CD4-positive, alpha-beta T cell treated with Interleukin-1 beta for 1 hour (primary cell): Measurements from ENCODE around the gene COL4A5.

Experiments
- DNase-seq, 2 donors: peaks; one replicate each; pipeline ENCODE4 v3.0.0-alpha.2; 2020 to 2022

The COL4A5 gene

DNA sequence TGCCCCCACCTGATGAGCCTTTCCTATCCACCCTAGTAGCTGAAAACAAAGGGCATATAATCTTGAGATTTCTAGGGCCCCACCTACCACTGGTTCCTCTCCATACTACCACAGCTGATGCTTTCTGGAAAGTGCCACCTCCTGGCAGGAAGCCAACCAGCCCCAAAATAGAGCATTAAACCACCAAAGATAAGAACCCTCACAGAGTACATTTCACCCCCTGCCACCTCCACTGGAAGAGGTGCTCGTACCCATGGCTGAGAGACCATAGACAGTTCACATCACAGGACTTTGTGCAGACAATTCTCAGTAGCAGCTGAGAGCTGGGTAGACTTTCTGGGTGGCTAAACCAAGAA is 202.6 kb downstream of the COL4A5 start:
- no peak for DNase-seq

GRCh38 chrX:108664701-108665100 is 225.1 kb downstream of the COL4A5 start:
- no peak for DNase-seq

GRCh38 chrX:108666101-108666500 is 226.5 kb downstream of the COL4A5 start:
- no peak for DNase-seq

DNA sequence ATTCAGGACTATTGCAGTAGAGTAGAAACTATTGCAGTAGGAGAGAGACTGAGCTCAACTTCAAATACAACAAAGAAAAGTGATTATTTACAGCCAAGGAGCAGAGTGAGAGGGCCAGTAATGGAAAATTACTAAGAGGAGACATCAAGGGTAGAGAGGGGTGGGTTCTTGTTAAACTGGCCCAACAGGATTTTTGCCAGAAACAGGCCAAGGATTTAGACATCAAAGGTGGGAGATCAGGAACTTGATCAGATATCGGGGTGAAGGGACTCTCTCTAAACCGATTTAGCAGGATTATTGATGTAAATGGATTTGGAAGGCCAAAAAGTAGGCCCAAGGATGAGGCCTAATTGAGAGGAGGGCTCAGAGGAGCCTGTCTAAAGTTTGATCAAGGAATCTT is 231.9 kb downstream of the COL4A5 start:
- no peak for DNase-seq

DNA sequence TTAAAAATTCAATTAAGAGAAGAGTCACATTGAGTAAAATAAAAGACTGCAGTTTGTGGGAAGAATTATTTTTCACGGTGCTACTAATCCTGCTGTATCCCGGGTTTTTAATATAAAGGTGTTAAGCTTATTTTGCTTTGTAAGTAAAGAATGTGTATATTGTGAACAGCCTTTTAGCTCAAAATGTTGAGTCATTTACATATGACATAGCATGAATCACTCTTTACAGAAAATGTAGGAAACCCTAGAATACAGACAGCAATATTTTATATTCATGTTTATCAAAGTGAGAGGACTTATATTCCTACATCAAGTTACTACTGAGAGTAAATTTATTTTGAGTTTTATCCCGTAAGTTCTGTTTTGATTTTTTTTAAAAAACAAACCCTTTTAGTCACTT is 257.1 kb downstream of the COL4A5 start:
- DNase-seq = no peak

GRCh38 chrX:108699368-108699767 is 259.7 kb downstream of the COL4A5 start:
- DNase-seq = no peak

- no peak for DNase-seq
These were observed 262.0 kb downstream of the COL4A5 start for GRCh38 chrX:108701633-108702032.

DNA sequence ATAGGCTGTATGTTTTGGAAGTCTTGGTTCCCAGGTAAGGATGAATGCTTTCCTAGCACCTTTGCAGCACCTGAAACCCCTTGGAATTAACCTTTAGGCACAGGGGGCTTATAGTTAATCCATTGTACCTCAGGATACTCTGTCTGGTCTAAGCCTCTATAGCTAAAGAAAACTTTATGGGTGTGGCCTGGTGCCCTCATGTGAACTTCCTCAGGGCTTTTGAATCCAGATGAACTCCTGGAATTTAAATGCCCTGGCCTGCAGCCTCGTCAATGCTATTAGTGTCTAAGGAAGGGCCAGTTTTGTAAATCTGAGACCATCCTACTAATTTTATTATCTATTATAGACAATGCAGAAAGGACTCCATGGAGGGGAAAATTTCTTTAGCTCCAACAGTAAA is 262.9 kb downstream of the COL4A5 start:
- no peak for DNase-seq

GRCh38 chrX:108704839-108705238 is 265.2 kb downstream of the COL4A5 start:
- no peak for DNase-seq

DNA sequence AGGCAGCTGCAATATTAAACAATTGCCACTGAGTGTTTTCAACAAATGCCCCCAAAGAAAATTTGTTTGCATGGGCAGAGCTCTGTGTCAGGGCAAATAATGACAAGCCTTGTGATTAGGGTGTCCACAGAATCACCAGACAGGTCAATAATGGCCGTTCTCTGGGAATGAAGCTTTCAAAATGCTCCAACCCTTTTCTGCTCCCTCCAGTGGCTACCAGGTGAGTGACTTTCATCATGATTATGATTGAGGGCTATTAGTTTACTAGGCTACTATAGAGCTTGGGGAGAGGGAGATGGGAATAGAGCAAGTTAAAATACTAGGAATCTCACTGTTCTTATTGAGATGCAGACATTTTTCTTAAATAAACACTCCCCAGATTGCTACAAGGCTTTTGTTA is 273.2 kb downstream of the COL4A5 start:
- DNase-seq = no peak

GRCh38 chrX:108722561-108722960 is 282.9 kb downstream of the COL4A5 start:
- DNase-seq = no peak

DNA sequence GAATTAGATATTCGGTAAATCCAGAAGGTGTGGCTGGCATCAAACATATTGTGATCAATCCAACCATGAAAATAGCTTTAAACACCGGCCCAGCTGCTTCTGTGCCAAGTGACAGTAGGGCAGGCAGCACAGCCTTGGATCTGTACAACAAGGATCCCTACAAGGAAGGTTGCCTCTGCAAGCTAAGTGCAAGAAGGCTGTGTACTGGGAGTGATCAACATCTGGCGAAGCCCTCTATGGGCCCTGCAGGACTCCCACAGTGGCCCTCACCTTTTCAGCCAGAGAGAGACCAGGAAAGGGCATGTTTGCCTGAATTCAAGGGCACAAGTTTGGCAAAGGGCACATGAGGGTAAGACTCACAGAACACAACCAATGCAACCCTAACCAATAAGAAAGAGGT is 287.1 kb downstream of the COL4A5 start:
- DNase-seq = no peak

GRCh38 chrX:108731153-108731552 is 291.5 kb downstream of the COL4A5 start:
- no peak for DNase-seq

DNA sequence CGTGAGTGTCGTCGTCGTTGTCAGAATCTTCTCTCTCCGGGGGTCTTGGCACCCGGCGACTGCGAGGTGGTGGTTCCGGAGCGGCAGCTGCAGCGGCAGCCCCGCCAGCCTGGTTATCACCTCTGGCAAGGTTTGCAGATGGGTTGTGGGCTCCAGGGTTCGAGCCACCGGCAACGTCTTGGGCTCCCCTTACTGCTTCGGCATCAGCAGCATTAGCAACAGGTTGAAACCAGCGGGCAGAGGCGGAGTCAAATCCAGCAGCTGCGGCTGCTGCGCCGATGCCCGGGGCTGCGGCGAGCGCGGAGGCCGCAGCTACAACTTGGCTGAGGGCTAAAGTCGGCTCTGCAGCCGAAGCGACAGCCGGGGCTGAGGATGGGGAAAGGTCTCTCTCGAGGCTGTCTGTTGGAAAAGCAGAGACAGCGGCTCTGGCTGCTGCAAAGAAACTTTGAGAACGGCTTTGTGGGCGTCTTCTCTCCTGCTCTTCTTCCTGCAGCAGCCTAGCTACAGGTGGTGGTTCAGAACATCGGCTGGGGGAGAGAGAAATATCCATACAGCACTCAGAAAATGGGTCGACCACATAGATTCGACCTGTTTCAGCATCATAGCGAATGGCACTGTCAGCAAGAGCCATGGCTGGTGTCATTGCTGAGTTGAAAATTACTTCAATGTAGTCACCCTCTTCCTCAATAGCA is 293.1 kb downstream of the COL4A5 start:
- no peak for DNase-seq

- no peak for DNase-seq
These were observed 294.8 kb downstream of the COL4A5 start for GRCh38 chrX:108734426-108734825.

DNA sequence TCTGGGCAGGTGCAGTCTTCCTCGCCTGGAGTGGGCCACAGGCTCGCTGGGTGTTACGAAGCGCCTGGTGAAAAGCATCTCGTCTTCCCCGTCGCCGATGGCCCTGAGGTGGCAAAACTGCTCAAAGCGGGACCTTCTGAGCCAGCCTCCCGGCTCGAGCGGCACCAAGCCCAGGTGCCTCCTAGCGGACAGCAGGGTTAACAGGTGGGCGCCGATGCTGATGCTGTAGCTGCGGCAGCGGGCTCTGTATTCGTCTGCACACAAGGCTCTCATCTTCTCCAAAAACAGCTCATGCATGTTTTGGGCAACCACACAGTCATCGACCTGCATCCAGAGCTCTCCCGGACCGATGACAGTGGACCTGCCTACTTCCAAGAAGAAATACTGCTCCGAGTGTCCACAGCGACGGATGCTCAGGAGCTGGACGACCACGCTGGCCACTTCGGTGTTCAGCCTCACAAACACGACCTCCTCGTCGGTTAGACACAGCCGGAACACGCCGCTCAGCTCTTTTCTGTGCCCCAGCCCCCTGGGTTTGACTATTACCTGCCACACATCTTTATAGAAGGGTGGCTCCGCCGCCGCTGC is 295.5 kb downstream of the COL4A5 start:
- DNase-seq = no peak

DNA sequence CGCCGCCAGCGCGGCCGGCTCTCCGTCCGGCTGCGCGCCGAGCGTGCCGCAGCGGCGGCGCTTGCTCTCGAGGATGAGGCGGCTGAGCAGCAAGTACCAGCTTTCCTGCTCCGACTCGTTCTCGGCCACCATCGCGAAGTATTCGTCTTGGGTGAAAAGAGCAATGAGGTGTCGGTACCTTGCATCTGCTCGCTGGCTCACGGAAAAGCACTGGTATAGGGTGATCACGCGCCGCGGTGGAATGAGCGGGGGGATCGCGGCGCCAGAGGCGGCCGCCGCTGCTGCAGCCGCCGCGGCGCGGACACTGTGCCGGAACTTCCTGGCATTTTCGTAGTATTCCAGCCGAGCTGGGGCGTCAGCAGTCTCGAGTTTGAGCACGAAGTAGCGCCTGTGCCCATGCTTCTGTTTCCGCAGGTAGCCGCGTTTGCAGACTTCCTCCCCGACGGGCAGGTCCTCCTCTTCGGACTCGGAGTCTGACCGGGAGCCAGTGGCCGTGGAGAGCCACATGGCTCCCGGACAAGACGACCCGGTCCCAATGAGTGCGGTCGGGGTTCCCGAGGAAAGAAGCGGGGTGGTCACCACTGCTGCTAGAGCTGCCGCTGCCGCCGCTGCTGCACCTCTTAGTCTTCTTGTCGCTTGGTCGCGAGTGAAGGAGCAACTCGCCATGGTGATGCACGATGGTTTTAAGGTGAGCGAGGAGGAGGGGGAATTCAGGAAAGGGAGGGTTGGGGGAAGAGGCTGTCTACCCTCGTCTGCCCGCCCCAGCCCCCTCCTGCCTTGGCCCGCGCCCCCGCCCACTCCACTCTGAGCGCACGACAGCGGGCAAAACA is 296.3 kb downstream of the COL4A5 start:
- no peak for DNase-seq

GRCh38 chrX:108736509-108737479 is 297.2 kb downstream of the COL4A5 start, which contains the start of gene IRS4:
Gene IRS4 (minus strand): TSS chrX:108736563.
- DNase-seq = no peak

DNA sequence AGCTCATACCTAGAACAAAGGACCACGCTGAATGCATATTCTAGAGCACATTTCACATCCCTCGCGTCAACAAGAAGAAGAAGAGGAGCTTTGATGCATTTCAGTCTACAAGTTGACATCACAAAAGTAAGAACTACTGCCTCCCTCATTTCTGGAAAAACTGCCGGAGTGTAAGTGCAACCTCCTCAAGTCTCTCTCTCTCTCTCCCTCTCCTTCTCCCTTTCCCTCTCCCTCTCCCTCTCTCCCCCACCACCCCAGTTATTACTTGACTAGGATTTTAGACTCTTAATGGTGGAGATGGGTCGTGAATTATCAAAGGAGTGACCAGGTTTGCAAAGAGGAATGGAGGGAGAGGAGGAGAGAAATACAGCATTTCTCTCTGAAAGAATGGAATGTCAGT is 298.1 kb downstream of the COL4A5 start:
- no peak for DNase-seq

DNA sequence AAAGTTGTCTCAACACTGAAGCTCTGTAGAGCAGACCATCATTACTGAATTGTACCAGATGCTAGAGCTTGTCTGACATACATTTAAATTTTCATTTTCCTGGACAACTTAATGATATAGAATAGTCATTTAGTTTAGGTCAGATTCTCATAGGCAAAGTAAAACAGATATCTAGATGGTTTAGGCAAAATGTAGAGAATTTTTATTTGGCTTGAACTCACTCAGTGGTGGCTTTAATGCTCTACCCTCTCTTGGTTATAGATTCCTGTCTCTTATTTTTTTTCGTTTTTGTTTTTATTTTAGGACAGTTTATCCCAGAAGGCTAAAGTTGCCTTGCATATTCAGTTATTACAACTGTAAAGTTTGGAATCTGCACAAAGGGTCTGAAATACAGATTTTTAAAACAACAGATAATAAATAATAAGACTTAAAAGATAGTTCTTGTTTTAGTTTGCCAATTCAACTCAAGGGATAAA is 300.7 kb downstream of the COL4A5 start:
- DNase-seq = no peak
